ENCODE data around the gene RHOBTB3.

Gene RHOBTB3

DNA sequence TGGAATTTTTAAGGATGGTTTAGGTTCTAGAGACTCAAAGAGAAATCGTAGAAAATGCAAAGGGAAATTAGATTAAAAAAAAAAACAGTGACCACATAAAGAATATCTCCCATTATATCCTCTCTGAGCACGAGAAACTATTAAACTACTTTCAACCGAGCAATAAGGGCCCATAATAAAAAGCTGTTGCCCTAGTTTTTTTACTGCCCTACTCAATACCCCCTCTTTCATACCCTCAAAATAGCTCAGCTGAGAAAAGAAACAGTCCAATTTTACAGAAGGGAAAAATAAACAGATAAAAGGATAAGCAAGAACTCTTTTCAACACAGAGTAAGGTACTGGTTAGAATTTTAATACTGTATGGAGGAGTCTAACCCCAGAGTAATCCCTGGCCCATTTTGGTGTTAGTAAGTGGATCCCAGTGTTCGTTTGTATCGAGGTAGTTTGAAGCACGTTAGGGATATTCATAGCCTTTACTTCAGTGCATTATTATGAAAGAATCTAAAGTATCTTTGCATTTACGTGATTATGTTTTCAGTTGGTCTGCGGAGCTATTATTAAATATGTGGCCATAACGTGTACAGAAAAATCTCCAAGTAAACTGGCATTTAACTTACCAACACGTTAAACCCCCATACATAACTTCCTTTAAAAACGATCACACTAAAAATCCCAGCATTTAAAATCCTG is 980 bp upstream of the RHOBTB3 start:
- no peak for DNase-seq (ENCODE audit: extremely low read depth in 1 of 2, low read depth in 1 of 2)

DNA sequence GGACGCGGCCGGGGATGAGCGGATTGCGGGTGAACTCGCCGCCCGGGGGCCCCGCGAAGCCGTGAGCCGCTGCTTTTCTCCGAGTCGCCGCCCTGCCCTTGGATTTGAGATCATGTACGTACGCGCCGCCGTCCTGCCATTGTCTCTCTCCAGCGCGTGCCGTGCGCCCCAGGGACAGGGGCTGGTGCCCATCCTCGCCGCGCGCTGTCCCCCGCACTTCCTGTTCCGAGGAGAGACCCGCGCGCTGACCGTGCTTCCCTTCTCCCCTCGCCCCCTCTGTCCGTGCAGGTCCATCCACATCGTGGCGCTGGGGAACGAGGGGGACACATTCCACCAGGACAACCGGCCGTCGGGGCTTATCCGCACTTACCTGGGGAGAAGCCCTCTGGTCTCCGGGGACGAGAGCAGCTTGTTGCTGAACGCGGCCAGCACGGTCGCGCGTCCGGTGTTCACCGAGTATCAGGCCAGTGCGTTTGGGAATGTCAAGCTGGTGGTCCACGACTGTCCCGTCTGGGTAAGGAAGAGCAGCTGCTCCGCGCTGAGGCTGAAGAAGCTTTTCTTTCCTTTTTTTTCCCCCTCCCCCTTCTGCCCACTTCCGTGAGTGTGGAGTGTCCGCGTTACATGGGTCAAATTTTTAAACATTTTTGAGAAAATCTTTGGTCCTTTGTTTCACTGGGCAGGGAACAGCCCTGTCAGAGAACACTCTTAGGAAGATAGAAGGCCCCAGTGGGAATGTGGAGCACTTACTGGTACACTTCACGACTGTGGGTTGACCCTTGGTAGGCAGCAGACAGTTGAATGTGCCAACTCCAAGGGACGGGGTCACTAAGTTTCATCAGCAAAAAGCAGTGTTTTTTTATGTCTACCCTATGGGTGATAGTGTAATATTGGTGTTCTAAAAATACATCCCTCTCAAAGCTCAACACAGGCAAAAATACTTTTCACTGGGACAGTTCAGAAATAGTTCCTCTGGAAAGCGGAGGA is 727 bp downstream of the RHOBTB3 start:
- DNase-seq (ENCODE audit: extremely low read depth in 1 of 2, low read depth in 1 of 2): no peak

DNA sequence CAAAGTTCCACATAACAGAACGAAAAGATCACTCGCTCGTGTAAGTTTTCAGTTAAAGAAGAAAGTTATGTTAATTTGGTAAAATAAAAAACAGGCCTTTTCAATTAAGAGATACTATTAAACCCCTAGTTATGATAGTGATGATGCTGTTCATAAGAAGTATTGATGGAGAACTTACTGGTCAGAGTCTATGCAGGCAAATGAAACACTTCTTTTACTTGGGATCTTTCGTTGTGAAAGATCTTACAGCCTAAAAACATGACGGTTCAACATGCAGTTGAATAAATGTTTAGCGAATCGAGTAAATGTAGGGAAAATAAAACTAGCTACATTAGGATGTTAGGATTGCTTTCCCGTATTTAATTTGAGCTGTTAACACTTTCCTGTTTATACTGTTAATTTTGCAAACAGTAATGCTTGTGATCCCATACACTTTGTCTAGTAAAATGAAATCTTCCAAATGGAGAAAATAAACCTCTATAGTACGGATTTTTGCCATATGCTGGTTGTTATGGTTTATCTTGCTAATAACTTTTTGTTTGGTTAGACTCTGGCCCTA is 2.0 kb downstream of the RHOBTB3 start:
- DNase-seq (ENCODE audit: extremely low read depth in 1 of 2, low read depth in 1 of 2): no peak

DNA sequence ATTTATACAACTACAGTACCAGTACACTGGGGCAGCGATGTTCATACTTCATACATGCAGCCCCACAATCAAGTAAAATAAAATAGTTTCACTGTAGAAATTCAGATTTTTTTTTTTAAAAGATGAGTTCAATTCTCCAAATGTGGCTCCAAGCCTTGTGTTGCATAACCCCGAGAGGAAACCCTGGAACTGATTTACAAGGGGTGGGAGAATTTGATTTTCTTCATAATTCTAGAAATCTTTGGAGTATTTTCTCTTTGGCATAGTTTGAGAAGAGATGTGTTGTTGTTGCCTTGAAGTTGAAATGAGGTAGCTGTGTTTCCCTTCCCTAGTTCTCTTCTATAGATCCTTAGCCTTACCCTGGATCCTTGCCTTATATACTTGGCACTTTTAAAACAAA is 3.1 kb downstream of the RHOBTB3 start:
- DNase-seq (ENCODE audit: extremely low read depth in 1 of 2, low read depth in 1 of 2): no peak

DNA sequence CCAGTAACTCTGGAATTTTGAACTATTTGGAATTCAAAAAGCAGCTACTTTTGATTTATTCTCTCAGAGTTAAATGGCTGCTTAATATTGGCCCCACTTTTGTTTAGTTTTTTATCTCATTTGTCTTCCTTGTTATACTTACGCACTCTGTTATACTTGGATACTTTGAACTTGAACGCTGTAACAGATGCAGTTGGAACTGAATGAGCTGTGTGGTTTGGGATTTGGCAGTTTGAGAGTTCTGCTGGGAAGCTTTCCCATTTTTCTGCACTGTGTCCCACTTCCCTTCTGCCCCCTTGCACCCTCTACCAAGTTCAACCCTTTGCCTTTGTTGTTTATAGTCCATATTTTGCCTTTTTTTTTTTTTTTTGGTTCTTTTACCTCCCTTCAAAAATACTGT is 3.8 kb downstream of the RHOBTB3 start:
- no peak for DNase-seq (ENCODE audit: extremely low read depth in 1 of 2, low read depth in 1 of 2)

DNA sequence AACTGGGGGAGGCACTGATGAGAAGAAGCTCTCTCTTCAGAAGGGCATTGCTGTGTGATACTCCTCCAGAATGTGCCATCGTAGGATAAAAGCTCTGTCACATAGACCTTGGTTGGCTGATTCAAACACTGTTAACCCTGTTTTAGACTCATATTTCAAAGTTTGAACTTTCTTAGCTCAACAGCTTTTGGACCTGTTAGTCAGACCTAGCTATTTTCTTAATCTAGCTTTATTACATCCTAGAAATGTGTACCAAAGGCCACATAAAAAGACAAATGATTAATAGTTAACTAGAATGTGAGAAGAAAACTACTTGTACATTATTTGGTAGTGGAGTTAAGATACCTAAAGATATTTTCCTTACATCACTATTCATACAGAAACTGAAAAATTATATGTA is 4.3 kb downstream of the RHOBTB3 start:
- DNase-seq (ENCODE audit: extremely low read depth in 1 of 2, low read depth in 1 of 2): no peak

DNA sequence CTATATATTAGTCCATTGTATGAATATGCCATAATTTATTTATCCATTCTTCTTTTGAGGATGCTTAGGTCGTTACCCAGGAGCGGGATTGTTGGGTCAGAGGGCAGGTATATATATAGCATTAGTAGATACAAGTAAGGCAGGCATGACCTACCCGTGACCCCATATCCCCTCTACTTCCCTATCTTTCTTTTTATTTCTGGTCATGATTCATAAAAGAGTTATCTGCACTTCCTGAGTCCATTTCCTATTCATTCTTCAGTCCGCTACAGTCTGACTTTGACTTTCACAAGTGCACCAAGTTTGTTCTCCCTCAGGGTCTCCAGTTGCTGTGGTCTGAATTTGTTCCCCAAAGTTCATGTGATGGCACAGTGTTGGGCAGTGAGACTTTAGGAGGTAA is 6.9 kb downstream of the RHOBTB3 start:
- no peak for DNase-seq (ENCODE audit: extremely low read depth in 1 of 2, low read depth in 1 of 2)

DNA sequence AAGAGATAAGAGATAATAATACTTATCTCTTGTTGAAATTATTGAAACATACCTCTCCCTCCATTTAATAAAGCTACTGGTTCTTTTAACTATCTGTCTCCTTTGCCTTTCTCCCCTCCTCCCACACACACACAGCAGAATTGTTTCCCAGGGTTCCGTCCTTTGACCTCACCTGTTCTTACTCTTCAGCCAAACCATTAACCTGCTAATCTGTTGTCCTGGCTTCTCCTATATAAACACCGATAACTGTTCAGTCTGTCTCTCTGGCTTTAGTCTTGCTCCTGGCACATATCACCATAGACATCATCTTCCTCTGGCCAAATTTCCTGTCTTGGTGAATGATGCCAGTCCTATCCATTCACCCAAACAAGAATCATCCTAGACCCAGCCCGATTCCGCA is 7.7 kb downstream of the RHOBTB3 start:
- DNase-seq (ENCODE audit: extremely low read depth in 1 of 2, low read depth in 1 of 2): no peak

DNA sequence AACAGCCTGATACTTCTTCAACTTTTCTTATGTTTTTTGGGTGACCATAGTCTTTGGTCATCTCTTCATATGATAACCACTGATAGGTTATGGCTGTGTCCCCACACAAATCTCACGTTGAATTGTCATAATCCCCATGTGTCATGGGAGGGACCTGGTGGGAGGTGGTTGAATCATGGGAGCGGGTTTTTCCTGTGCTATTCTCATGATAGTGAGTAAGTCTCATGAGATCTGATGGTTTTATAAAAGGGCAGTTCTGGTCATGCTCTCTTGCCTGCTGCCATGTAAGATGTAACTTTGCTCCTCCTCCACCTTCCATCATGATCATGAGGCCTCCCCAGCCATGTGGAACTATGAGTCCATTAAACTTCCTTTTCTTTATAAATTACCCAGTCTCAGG is 8.7 kb downstream of the RHOBTB3 start:
- no peak for DNase-seq (ENCODE audit: extremely low read depth in 1 of 2, low read depth in 1 of 2)

DNA sequence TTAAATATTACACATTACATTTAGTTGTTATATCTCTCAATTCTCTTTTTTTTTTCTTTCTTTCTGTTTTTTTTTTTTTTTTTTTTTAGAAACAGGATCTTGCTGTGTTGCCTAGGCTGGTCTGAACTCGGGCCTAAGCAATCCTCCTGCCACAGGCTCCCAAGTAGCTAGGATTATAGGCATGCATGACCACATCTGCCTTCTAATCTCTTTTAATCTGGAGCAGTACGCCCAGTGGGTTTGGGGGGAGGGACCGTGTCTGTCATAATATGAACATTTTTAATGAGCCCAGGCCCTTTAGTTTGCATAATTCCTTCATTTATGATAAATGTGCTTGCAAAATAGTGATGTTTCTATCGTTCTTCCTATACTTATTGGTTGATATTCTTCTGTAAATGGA is 10.3 kb downstream of the RHOBTB3 start:
- no peak for DNase-seq (ENCODE audit: extremely low read depth in 1 of 2, low read depth in 1 of 2)

DNA sequence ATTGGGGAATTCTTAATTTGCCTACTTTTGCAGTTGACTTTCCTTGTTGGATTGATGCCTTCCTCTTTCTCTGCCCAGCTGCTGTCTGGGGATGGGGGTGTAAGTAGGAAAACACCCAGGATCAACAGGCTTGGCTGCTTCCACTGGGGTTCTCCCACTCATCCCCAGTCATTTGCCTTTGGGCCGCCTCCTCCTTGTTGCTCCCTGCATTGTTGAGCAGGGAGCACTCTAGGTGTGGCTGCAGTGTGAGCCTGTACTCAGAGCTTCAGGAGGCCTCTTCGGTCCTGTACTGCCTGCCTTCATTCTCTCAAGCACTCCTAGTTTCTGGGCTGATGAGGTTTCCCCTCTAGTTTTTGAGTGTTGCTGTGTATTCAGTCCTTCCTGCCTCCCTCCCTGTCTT is 12.1 kb downstream of the RHOBTB3 start:
- no peak for DNase-seq (ENCODE audit: extremely low read depth in 1 of 2, low read depth in 1 of 2)

DNA sequence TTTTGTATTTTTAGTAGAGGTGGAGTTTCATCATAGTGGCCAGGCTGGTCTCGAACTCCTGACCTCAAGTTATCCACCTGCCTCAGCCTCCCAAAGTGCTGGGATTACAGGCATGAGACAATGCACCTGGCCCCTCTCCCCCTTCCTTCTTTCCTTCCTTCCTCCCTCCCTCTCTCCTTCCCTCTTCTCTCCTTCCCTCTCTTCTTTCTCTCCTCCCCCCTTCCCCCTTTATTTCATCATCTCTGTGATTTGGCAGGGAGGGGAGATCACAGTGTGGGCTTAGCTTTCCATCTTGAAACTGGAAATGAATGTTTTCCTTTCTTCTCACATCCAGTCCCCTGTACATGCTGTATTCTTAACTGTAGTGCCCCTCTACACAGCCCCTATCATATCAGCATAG is 12.7 kb downstream of the RHOBTB3 start:
- DNase-seq (ENCODE audit: extremely low read depth in 1 of 2, low read depth in 1 of 2): no peak

DNA sequence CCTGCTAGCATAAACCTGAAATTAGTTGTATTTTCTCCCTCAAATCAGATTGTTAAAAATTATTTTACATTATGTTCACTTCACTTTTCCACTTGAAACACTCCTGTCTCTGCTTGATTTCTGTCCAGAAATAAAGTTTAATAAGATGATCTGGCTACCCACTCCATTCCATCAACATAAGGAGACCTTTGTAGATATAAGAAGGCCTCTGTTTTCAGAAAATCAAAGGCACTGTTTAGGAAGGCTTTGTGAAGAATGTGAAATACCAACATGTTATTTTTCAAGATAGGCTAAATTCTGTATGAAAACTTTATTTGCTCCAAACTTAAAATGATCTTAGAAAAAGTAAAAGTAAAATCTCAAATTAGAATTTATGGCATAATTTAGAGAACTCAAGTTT is 15.1 kb downstream of the RHOBTB3 start:
- no peak for DNase-seq (ENCODE audit: extremely low read depth in 1 of 2, low read depth in 1 of 2)

DNA sequence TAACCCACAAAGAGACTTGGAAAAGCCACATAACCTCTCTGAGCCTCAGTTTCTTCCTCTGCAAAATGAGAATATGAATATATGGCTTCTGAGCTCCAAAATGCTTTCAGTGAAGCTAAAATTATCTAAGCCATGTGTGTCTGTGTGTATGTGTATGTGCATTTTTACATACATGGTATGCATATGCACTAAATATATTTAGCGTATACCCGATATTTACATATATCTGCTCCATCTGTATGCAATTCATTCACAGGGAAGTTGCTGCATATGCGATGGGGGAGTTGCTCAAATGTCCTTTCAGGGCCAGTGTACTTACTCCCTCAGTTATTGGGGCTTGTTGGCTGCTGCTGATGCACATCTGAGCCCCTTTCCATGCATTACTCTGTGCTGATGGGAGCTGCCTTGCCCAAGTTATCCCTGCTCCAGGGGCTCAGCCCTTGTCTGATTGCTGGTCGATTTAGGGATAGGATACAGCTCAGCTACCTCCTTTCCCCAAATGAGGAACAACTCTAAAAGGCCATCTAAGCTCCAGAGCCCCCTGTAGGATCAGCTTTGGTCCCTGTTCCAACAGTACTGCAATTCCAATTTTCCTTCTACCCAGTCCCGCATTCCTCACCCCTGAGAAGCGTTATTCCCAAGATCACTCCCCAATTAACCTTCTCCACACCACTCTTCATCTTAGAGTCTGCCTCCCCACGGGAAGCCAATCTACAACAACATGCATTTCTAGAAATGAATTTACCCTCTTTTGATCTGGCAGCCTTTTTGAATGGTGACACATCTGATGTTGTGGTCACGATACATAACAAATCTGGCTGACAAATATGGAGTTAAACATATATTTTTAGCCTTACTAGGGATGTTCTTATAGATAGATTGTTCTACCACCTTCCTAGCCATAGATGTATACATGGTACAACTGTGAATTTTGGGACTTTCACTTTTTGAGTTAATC is 15.9 kb downstream of the RHOBTB3 start:
- DNase-seq (ENCODE audit: extremely low read depth in 1 of 2, low read depth in 1 of 2): no peak

DNA sequence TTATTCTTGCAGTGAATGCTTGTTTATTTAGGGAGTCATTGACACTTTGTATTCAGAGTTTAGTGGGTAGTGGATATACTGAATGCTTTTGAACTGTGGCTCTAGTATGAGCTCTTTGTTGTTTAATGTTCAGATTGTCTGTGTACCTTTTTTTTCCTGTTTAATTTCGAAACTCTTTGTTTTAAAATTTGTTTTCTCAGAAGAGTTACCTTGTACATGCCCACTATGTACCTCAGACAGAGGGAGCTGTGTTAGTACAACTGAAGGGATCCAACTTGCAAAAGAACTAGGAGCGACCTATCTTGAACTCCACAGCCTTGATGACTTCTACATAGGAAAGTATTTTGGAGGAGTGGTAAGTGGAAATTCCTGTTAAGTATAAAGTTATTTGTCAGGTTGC is 17.0 kb downstream of the RHOBTB3 start:
- no peak for DNase-seq (ENCODE audit: extremely low read depth in 1 of 2, low read depth in 1 of 2)

DNA sequence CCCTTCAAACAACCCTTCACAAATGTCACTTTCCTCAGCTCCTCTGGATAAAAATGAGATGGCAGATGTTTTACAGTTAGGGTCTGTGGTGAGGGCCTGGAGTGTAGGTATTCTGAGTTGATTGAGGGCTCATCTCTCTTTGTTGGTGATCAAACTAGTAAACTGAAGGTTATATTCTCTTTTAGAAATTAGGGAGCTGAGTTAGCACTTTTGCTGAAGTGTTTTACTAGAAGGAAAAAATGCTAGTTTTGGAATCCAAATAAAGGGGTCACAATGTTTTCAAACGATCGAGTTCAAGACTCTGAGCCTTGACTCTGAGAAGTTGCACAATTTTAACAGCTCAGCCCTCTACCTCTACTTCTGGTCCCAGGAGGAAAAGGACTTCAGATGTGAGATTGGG is 23.4 kb downstream of the RHOBTB3 start:
- no peak for DNase-seq (ENCODE audit: extremely low read depth in 1 of 2, low read depth in 1 of 2)

DNA sequence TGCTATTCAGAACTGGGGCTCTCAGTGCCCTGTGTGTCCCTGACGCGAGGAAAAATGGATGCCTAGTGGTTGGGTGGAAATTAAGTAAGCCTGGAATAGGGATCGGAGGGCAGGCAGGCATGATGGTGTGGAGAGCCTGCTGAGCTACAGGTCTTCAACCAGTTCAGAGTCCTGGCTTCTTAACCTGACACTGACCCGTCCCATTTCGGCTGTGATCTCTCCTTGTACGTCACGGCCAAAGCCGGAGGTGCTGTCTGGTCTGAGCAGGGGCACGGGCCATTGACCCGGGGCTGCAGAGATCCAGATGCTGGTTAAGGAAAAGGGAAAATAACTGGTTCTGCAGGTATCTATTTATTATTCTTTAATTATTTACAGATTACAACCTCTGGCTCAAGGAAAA is 27.9 kb downstream of the RHOBTB3 start:
- DNase-seq (ENCODE audit: extremely low read depth in 1 of 2, low read depth in 1 of 2): no peak

DNA sequence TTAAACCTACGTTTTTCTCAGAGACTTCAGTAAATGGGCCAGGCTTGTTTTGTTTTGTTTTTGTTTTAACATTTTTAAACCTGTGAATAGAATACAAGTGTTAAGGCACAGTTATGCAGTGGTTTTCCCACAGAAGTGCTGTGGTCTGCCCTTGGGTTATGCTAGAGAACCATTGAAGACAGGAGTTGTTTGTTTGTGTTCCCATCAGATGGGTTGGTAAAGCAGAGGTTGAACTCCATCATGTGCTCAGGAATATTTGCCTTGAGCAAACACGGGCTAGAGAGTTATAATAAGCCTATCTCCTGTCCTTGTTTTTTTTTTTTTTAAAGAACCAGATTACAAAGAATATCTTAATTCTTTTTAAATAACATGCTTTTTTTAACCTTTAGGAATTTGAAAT is 28.5 kb downstream of the RHOBTB3 start:
- no peak for DNase-seq (ENCODE audit: extremely low read depth in 1 of 2, low read depth in 1 of 2)

DNA sequence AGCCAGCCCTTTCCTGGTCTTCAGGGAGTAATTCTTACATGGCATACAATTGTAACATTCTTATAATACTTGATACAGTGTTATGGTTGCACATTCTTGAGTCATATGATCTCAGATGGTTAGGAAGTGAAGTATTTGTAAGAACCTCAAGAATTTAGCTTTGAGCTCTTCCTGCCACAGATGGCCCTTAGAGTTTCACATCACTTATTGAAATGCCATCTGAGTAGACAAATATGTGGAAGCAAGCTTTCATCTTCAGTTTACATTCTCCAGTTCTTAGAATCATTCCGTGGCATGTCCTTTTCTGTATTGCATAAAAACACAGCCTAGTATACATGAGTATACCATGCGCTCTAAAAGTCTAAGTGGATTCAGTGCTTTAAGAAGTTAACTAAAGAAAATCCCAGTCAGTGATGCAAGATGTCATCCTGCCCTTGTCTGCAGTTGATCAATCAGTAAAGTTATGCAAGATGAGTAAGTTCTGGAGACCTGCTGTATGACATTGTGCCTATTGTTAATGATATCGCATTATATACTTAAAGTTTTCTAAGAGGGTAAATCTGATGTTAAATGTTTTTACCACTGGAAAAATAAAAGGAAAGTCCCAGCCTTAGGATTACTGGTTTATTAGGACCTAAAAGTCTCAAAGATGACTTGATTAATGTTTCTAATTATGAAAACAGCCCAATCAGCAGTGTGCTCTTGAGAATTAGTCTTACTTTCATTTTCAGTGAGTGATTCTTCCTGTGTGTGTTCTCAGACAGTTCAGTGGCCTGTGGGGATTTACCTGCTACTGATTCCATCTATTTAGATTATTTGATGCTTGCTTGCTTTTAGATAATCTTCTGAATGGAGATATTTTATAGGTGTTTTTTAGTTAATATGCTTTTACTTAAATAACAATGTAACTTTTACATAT is 29.4 kb downstream of the RHOBTB3 start:
- DNase-seq (ENCODE audit: extremely low read depth in 1 of 2, low read depth in 1 of 2): no peak

Measured in activated CD8-positive, alpha-beta memory T cell treated with anti-CD3 and anti-CD28 coated beads for 1 hour (primary cell).